Prostate gland (tissue), 2 donors: ENCODE data around the gene DGKI.

Experiments
- CTCF ChIP-seq, 4 experiments: fragments of 200-600 bp in 2 of 4; fragments of 450-650 bp in 2 of 4; sonication (generic) in 2 of 4; IDR thresholded peaks; 1 replicate in 3 of 4; 2 replicates in 1 of 4; pipeline ENCODE4 v1.5.1; 2016 to 2019; ENCODE audit warnings: antibody characterized with exemption in 4 of 4, mild to moderate bottlenecking in 2 of 4, moderate library complexity in 2 of 4
- POLR2A ChIP-seq: fragments of 450-650 bp; IDR thresholded peaks from one replicate; pipeline ENCODE4 v1.6.1; 2016; ENCODE audit warnings: antibody characterized with exemption, mild to moderate bottlenecking
- POLR2AphosphoS5 ChIP-seq: sonication (generic); formaldehyde crosslinking; IDR thresholded peaks from one replicate; pipeline ENCODE4 v1.6.1; 2017; ENCODE audit warnings: antibody characterized with exemption

DNA sequence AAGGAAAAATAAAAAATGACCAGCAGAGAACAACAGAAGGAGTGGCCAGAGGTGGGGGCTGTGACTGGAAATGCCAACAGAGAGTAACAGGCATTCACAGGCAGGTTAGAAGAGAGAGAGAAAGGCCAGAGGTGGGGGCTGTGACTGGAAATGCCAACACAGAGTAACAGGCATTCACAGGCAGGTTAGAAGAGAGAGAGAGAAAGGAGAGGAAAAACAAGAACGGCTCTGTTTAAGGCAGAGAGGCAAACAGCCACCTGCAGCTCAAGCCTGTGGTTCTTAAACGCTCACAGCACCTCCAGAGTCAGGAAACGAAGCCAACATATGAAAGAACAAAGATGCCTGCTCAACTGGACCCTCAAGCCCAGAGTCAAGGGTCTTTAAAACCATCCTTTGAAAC, 39.5 kb upstream of the DGKI start:
- TF ChIP-seq CTCF (IDR thresholded peaks at IDR 0.05) (no peak), POLR2A (no peak), POLR2AphosphoS5 (no peak)
